DND-41 (cell line): ENCODE results near the gene CDCA7.

Experiments used
- ATAC-seq: fragments of 200-7000 bp; cut with Tn5 transposase; 3 replicates; pipeline ENCODE4 v1.9.1; 2021; ENCODE audit warnings: low read depth; ENCODE audit not compliant: insufficient read depth
- DNase-seq: peaks from one replicate; pipeline ENCODE4 v3.0.0-alpha.2; 2020
- H2AFZ ChIP-seq: 2 replicates; pipeline ENCODE4 v1.6.0; 2012; ENCODE audit warnings: low read depth, low read length
- H3K27ac ChIP-seq: 2 replicates; pipeline ENCODE4 v1.5.1; 2012; ENCODE audit warnings: low read length, inconsistent platforms
- H3K27me3 ChIP-seq: fragments of 200-600 bp; sonication (generic); 2 replicates; pipeline ENCODE4 v1.6.0; 2012; ENCODE audit warnings: low read length, mild to moderate bottlenecking, inconsistent platforms; ENCODE audit not compliant: insufficient read depth, poor library complexity
- H3K36me3 ChIP-seq: 2 replicates; pipeline ENCODE4 v1.5.1; 2012; ENCODE audit warnings: low read length, inconsistent platforms; ENCODE audit not compliant: insufficient read depth
- H3K4me1 ChIP-seq: 2 replicates; pipeline ENCODE4 v1.5.1; 2012; ENCODE audit warnings: mild to moderate bottlenecking, low read length; ENCODE audit not compliant: insufficient read depth
- H3K4me2 ChIP-seq: 2 replicates; pipeline ENCODE4 v1.6.0; 2012; ENCODE audit warnings: mild to moderate bottlenecking, moderate library complexity, low read length, inconsistent platforms; ENCODE audit not compliant: insufficient read depth
- H3K4me3 ChIP-seq, 2 experiments: fragments of 200-600 bp in 1 of 2; shearing (Covaris generic) in 1 of 2; 2 replicates each; pipeline ENCODE4 v1.5.1; 2012 to 2016; ENCODE audit warnings: inconsistent platforms in 2 of 2, low read length in 2 of 2, mild to moderate bottlenecking in 2 of 2, low read depth in 1 of 2, moderate library complexity in 1 of 2
- H3K79me2 ChIP-seq: 2 replicates; pipeline ENCODE4 v1.6.0; 2012; ENCODE audit warnings: low read length, inconsistent platforms; ENCODE audit not compliant: insufficient read depth
- H3K9ac ChIP-seq: 2 replicates; pipeline ENCODE4 v1.6.0; 2012; ENCODE audit warnings: low read depth, mild to moderate bottlenecking, inconsistent platforms, low read length, moderate library complexity
- H3K9me3 ChIP-seq: 2 replicates; pipeline ENCODE4 v1.5.1; 2012; ENCODE audit warnings: low read length, moderate library complexity, mild to moderate bottlenecking, inconsistent platforms; ENCODE audit not compliant: insufficient read depth, severe bottlenecking
- H4K20me1 ChIP-seq: 2 replicates; pipeline ENCODE4 v1.6.0; 2012; ENCODE audit warnings: low read length; ENCODE audit not compliant: insufficient read depth
- CTCF ChIP-seq: IDR thresholded peaks from 2 replicates; pipeline ENCODE4 v1.5.1; 2012; ENCODE audit warnings: borderline replicate concordance, low read length, moderate library complexity, mild to moderate bottlenecking; ENCODE audit not compliant: poor library complexity, severe bottlenecking; ENCODE audit errors: extremely low read depth
- EZH2 ChIP-seq: IDR thresholded peaks from 3 replicates; pipeline ENCODE4 v1.6.1; 2012; ENCODE audit warnings: borderline replicate concordance, low read depth, mild to moderate bottlenecking, moderate library complexity, low read length, inconsistent platforms; ENCODE audit not compliant: severe bottlenecking

The CDCA7 gene

GRCh38 chr2:173404841-173405750 lies 50.4 kb downstream of the CDCA7 start:
- peaks cover 11% of the 10 kb centered on the region for H3K27me3 ChIP-seq
- TF ChIP-seq EZH2 (no peak), CTCF (no peak)
- no peak overlapping the region for H2AFZ ChIP-seq
- no peaks in the 10 kb centered on the region for H3K36me3 ChIP-seq
- no peak for ATAC-seq
- no peak overlapping the region for H3K4me3 ChIP-seq
- no peak for DNase-seq
- no peaks in the 10 kb centered on the region for H3K9me3 ChIP-seq
- peaks cover 9% of the 10 kb centered on the region for H3K4me1 ChIP-seq
- H3K79me2 ChIP-seq, result no peaks in the 10 kb centered on the region
- H3K27ac ChIP-seq, result no peak overlapping the region
- H3K4me2 ChIP-seq, result no peak overlapping the region
- no peak overlapping the region for H3K9ac ChIP-seq
- no peaks in the 10 kb centered on the region for H4K20me1 ChIP-seq

- Histone ChIP-seq H3K4me2 (no peak overlapping the region), H3K27ac (no peak overlapping the region), H3K9ac (no peak overlapping the region), H4K20me1 (no peaks in the 10 kb centered on the region), H3K27me3 (peaks cover 7% of the 10 kb centered on the region), H2AFZ (no peak overlapping the region), H3K9me3 (no peaks in the 10 kb centered on the region), H3K36me3 (no peaks in the 10 kb centered on the region), H3K4me3 (no peak overlapping the region), H3K79me2 (no peaks in the 10 kb centered on the region), H3K4me1 (peaks cover 6% of the 10 kb centered on the region)
- no peak for ATAC-seq
- no peak for DNase-seq
- TF ChIP-seq EZH2 (no peak), CTCF (no peak)
Observed at GRCh38 chr2:173407176-173407575, 52.5 kb downstream of the CDCA7 start.

GRCh38 chr2:173407646-173408045 lies 53.0 kb downstream of the CDCA7 start:
- DNase-seq, result no peak
- no peak overlapping the region for H3K9ac ChIP-seq
- H3K4me3 ChIP-seq, result no peak overlapping the region
- H3K9me3 ChIP-seq, result no peaks in the 10 kb centered on the region
- peaks cover 2% of the 10 kb centered on the region for H3K4me1 ChIP-seq
- no peak overlapping the region for H2AFZ ChIP-seq
- ATAC-seq, result no peak
- H3K27me3 ChIP-seq, result peaks cover 5% of the 10 kb centered on the region
- no peak overlapping the region for H3K27ac ChIP-seq
- TF ChIP-seq CTCF, result no peak
- TF ChIP-seq EZH2, result no peak
- H4K20me1 ChIP-seq, result no peaks in the 10 kb centered on the region
- H3K36me3 ChIP-seq, result no peaks in the 10 kb centered on the region
- no peak overlapping the region for H3K4me2 ChIP-seq
- no peaks in the 10 kb centered on the region for H3K79me2 ChIP-seq
